HG03159 (cell line): ENCODE results near the gene TMEM175.
"Not testable (repeated sequence)": the region's sequence is repeated elsewhere in the genome, so short reads cannot be mapped to it uniquely, and the experiment has no call there.

Source experiments
- ATAC-seq: cut with Tn5 transposase; IDR thresholded peaks from one replicate; pipeline ENCODE4 v1.9.1; 2021; ENCODE audit warnings: mild to moderate bottlenecking, moderate library complexity; ENCODE audit not compliant: unreplicated experiment

The TMEM175 gene

GRCh38 chr4:968221-968620 is 36.0 kb downstream of the TMEM175 start:
- ATAC-seq = no peak

- ATAC-seq = no peak
Measured at GRCh38 chr4:968621-969394, 36.5 kb downstream of the TMEM175 start.

GRCh38 chr4:970046-970745 is 37.9 kb downstream of the TMEM175 start:
- ATAC-seq = no peak

GRCh38 chr4:970854-971520 is 38.7 kb downstream of the TMEM175 start:
- no peak for ATAC-seq

GRCh38 chr4:971666-972500 is 39.6 kb downstream of the TMEM175 start:
- no peak for ATAC-seq

GRCh38 chr4:972651-973424 is 40.6 kb downstream of the TMEM175 start:
- ATAC-seq = peak; percentile 45

- ATAC-seq = peak; percentile 63
Measured at GRCh38 chr4:973431-974397, 41.5 kb downstream of the TMEM175 start, which contains the start of gene DGKQ. TSS of gene DGKQ (minus strand) at chr4:973569. CDS start at chr4:973482, 87 bp downstream.

GRCh38 chr4:974668-975067 is 42.4 kb downstream of the TMEM175 start:
- no peak for ATAC-seq

GRCh38 chr4:976016-976415 is 43.8 kb downstream of the TMEM175 start:
- ATAC-seq = not testable (repeated sequence)

- no peak for ATAC-seq
Measured at GRCh38 chr4:978957-979701, 46.9 kb downstream of the TMEM175 start.

- ATAC-seq = no peak
Measured at GRCh38 chr4:982291-982690, 50.0 kb downstream of the TMEM175 start.

- ATAC-seq = no peak
Measured at GRCh38 chr4:982814-983213, 50.6 kb downstream of the TMEM175 start.

GRCh38 chr4:984336-985054 is 52.2 kb downstream of the TMEM175 start:
- ATAC-seq = no peak

- no peak for ATAC-seq
Measured at GRCh38 chr4:985123-985830, 53.0 kb downstream of the TMEM175 start.

- peak; percentile 10 for ATAC-seq
Measured at GRCh38 chr4:986428-986878, 54.2 kb downstream of the TMEM175 start.

GRCh38 chr4:986879-987623 is 54.8 kb downstream of the TMEM175 start, which contains the start of gene IDUA:
TSS of gene IDUA (plus strand) at chr4:987044. CDS start at chr4:987085, 41 bp downstream.
- ATAC-seq = peak; percentile 78
